ENCODE data around the gene ABHD16A.

Gene ABHD16A

DNA sequence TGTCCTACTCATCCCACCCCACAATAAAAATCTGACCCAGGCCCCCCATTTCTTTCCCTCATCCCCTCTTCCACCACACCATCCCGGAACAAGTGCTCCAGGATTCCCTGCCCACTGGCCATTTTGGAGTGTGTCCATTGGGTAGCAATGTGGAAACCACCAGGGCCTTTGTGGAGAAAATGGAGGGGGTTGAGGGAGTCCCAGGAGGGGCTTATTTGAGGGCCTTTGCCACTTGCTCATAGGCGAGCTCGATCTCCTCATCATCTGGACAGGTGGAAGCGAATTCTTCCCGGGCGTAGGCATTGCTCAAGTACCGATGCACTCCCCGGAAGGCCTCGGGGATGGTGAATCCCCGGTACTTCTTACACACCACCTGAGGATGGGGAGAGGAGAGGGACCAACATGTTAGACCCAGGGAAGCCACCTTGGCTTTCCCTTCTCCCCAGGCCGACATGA, 27.5 kb upstream of the ABHD16A start:
- DNase-seq (ENCODE audit: extremely low read depth, low read depth), result no peak
- TF ChIP-seq, protein P1, sequence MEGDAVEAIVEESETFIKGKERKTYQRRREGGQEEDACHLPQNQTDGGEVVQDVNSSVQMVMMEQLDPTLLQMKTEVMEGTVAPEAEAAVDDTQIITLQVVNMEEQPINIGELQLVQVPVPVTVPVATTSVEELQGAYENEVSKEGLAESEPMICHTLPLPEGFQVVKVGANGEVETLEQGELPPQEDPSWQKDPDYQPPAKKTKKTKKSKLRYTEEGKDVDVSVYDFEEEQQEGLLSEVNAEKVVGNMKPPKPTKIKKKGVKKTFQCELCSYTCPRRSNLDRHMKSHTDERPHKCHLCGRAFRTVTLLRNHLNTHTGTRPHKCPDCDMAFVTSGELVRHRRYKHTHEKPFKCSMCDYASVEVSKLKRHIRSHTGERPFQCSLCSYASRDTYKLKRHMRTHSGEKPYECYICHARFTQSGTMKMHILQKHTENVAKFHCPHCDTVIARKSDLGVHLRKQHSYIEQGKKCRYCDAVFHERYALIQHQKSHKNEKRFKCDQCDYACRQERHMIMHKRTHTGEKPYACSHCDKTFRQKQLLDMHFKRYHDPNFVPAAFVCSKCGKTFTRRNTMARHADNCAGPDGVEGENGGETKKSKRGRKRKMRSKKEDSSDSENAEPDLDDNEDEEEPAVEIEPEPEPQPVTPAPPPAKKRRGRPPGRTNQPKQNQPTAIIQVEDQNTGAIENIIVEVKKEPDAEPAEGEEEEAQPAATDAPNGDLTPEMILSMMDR (IDR thresholded peaks at IDR 0.05; ENCODE audit: low read depth, low read length, missing control alignments), result no peak
- H3K4me3 ChIP-seq (replicated peaks; ENCODE audit: low read depth, low read length), result peak overlapping the region; percentile 63

DNA sequence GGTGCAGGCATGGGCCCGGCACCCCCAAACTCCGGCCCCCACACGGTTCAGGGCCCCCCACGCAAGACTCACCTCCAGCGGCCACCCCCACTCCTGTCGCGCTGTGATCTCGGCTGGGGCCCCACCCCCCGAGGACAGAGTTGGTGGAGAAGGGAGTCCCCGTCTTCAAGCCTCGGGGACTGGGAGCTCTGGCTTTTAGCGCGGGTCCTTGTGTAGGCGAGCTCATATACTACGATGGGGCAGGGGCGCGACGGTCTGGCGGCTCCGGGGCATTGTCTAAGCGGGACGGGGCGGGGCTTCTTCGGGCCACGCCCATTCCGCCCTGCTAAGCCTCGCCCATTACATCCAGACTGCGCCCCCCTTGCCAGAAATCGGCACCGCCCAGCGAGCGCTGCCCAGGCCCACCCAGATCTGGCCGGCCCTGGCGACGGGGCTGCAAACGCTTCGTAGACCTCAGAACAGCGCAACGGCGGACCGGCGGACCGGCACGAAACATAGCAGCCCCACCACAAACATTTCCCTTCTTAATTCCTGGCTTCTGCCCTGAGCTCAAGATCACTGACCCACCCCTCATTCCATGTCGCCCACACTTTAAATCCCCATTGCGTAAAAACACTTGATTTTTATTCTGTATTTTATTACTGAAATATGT, 27.0 kb upstream of the ABHD16A start:
- TF ChIP-seq, protein P1 (IDR thresholded peaks at IDR 0.05; ENCODE audit: low read depth, low read length, missing control alignments), result no peak
- peak; percentile 62 for DNase-seq (ENCODE audit: extremely low read depth, low read depth)
- H3K4me3 ChIP-seq (replicated peaks; ENCODE audit: low read depth, low read length), result peak overlapping the region; percentile 63

DNA sequence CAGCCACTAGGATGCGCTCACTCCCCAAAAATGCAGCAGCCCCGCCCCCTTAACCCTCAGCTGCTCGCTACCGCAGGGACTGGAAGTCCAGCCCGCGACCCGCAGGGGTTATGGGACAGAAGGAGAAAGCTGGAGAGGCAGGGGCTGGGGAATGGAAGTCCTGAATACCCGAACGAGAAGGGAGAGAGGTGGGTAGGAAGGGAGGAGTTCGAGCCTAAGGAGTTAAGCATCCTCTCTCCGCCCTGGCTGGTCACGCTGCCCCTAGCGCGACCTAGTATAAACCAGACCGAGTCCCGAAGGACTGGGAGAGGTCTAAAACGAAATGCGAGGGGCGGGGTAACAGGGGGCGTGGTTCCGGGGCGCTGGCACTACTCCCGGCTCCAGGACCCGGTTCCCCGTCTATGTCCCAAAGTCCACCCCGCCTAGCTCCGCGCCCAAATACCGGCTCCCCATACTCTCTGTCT, 26.4 kb upstream of the ABHD16A start:
- no peak for DNase-seq (ENCODE audit: extremely low read depth, low read depth)
- peak overlapping the region; percentile 63 for H3K4me3 ChIP-seq (replicated peaks; ENCODE audit: low read depth, low read length)
- TF ChIP-seq, protein P1 (IDR thresholded peaks at IDR 0.05; ENCODE audit: low read depth, low read length, missing control alignments), result no peak

DNA sequence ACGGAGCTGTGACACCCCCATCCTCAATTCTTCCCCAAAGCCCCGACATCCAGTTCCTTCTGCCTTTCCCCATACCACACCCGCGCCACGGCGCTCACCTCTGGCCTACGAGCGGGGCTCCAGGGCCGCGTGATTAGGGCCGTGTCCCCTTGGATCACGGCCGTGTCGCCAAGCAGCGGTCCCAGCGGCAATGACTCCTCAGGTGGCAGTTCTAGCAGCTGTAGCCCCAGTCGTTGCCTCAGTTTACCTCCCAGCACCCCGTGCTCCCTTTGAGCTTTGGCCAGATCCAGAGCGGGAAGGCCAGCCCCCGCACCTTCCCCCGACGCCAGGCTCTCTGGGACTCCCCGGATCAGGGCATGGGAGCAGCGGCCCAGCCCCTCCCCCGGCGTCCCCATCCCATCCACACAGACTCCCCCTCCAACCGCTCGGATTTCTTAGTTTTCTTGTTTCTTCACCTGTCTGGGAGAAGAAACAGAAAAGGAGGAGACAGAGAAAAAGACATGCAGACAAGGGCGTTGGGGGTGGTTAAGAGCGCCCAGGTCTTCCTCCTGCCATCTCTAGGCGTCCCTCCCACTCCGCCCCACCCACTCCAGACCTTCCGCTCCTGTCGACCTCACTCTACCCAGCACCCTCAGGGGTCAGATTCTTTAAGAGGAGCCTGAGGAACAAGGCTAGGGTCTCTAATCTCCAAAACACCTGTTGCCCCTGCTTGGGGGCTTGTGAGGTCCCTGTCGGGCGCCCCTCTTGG, 25.8 kb upstream of the ABHD16A start, which contains the start of gene DDAH2:
TSS of gene DDAH2 (minus strand) at position 533 of the 748 bp plus-strand sequence. CDS start at position 395, 138 bp downstream.
- TF ChIP-seq, protein P1 (IDR thresholded peaks at IDR 0.05; ENCODE audit: low read depth, low read length, missing control alignments), result peak; percentile 64
- DNase-seq (ENCODE audit: extremely low read depth, low read depth), result no peak
- peak within 1 kb of the TSS; percentile 63 for H3K4me3 ChIP-seq (replicated peaks; ENCODE audit: low read depth, low read length)

DNA sequence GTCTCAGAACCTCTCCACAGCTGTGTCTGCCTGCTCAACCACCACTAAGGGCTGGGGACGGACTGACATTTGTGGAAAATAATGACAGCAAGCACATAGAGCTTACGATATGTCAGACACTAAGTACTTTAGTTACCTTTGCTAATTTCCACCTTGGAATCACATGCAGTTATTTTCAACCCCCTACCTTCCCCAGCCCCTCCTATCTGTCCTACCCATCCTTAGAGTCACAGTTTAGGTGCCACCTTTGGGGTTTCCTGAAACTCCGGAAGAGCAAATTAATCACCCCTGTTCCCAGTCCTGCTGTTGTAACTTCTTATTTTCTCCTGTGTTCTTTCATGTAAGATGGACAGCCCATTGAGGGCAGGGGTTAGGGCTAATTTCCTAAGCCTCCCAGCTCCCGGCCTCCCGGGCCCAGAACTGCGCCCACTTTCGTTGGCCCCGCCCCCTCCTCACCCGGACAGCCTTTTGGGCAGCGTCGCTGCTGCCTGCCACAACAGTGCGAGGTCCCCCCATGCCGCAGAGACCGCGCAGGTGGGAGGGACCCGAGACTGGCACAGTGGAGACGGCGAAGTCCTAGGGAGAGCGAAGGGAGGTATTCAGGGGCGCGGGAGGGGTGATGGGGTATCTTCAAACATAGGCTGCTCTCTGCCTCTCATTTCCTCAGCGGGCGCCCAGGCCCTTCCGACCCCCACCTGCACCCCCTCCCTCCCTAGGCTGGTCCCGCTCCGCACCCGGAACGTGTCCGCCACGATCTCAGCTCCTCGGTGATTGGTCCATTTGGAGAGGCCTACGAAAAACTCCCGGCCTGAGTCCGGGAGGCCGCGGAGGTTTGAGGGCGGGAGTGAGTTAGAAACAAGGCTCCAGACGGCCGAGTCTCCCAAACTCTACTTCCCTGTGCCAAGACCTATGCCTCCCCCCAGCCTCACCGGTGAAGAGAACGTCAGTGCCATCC, 24.9 kb upstream of the ABHD16A start:
- H3K4me3 ChIP-seq (replicated peaks; ENCODE audit: low read depth, low read length), result no peak overlapping the region
- DNase-seq (ENCODE audit: extremely low read depth, low read depth), result no peak
- TF ChIP-seq, protein P1 (IDR thresholded peaks at IDR 0.05; ENCODE audit: low read depth, low read length, missing control alignments), result no peak

DNA sequence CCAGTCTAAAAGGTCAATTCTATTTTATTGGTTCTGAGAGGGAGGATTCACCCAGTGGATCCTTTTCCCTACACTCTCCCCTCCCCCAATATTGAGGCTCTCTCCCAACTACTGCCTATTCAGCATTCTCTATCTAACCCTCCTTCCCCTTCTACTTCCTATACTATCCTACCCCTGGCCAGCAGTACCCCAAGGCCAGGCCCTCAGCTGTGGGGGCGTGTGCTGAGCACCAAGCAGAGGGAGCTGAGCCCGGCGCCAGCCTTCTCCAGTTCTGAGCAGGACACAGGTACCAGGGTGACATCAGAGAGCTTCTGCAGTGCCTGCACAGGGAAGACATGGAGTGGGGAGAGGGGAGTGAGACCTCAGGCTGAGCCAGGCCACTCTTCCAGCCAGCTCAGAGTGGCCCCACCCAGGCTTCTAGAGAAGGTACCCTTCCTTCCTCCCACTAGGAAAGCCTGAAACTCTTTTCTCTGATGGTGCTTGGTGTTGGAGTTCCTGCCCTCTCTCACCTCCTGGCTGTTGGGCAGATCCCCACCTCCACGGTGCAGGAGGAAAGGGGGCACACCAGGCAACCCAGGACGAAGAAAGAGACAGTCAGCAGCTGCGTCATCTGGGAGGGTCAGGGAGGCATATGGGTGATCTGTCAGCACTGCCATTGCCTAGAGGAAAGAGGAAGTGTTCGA, 24.1 kb upstream of the ABHD16A start:
- no peak for DNase-seq (ENCODE audit: extremely low read depth, low read depth)
- H3K4me3 ChIP-seq (replicated peaks; ENCODE audit: low read depth, low read length), result no peak overlapping the region
- TF ChIP-seq, protein P1 (IDR thresholded peaks at IDR 0.05; ENCODE audit: low read depth, low read length, missing control alignments), result no peak

Measured in HFF-Myc (cell line).